Measurements from ENCODE around the gene LYSMD1.

- TF ChIP-seq CTCF (conservative IDR thresholded peaks at IDR 0.05; ENCODE audit: low read length) (no peak), EZH2phosphoT487 (IDR thresholded peaks at IDR 0.05; ENCODE audit: borderline replicate concordance) (no peak)
Measured at GRCh38 chr1:151156515-151156819, 9.2 kb downstream of the LYSMD1 start, which contains the start of gene TNFAIP8L2.
